Keratinocyte (primary cell): ENCODE measurements around the gene ONECUT2. TPM values are rescaled to one million over a fixed set of nuclear protein-coding genes. Genes with fewer than 3 reads are reported as not detected.

ENCODE experiments used
- DNase-seq: peaks from one replicate; pipeline ENCODE4 v3.0.0-alpha.2; 2011; ENCODE audit warnings: low read depth, missing footprints, low spot score
- FAIRE-seq: peaks from 2 replicates; lab custom pipeline; 2011; peaks lifted over from hg19 to GRCh38; lab: Jason Lieb, UNC
- H2AFZ ChIP-seq: 2 replicates; pipeline ENCODE4 v1.6.0; 2012; ENCODE audit warnings: low read length, control low read depth, inconsistent platforms; ENCODE audit not compliant: control insufficient read depth
- H3K27ac ChIP-seq: 2 replicates; pipeline ENCODE4 v1.5.1; 2011; ENCODE audit warnings: low read length; ENCODE audit not compliant: control insufficient read depth, insufficient read depth
- H3K27me3 ChIP-seq: 3 replicates; pipeline ENCODE4 v1.6.0; 2011; ENCODE audit warnings: low read length; ENCODE audit not compliant: control insufficient read depth, insufficient read depth; ENCODE audit errors: extremely low read depth
- H3K36me3 ChIP-seq, 2 experiments: 2 replicates in 1 of 2; 3 replicates in 1 of 2; pipeline ENCODE4 v1.5.1; 2011; ENCODE audit warnings: low read length in 2 of 2, mild to moderate bottlenecking in 1 of 2; ENCODE audit not compliant: control insufficient read depth in 2 of 2, insufficient read depth in 2 of 2; ENCODE audit errors: extremely low read depth in 1 of 2
- H3K4me1 ChIP-seq: 3 replicates; pipeline ENCODE4 v1.5.1; 2011; ENCODE audit warnings: low read length; ENCODE audit not compliant: control insufficient read depth, insufficient read depth; ENCODE audit errors: extremely low read depth
- H3K4me2 ChIP-seq: 3 replicates; pipeline ENCODE4 v1.6.0; 2011; ENCODE audit warnings: low read depth, low read length; ENCODE audit not compliant: control insufficient read depth, insufficient read depth; ENCODE audit errors: extremely low read depth
- H3K4me3 ChIP-seq, 3 experiments: fragments of 200-600 bp in 1 of 3; sonication (generic) in 1 of 3; 2 replicates in 2 of 3; 3 replicates in 1 of 3; pipeline ENCODE4 v1.5.1; 2011 to 2016; ENCODE audit warnings: low read length in 3 of 3, mild to moderate bottlenecking in 3 of 3, control low read depth in 2 of 3, inconsistent platforms in 1 of 3, low read depth in 1 of 3, mixed read lengths in 1 of 3, mixed run types in 1 of 3, moderate library complexity in 1 of 3; ENCODE audit not compliant: control insufficient read depth in 2 of 3, insufficient read depth in 2 of 3; ENCODE audit errors: extremely low read depth in 1 of 3
- H3K79me2 ChIP-seq: 2 replicates; pipeline ENCODE4 v1.6.0; 2012; ENCODE audit warnings: low read length; ENCODE audit not compliant: control insufficient read depth, insufficient read depth
- H3K9ac ChIP-seq: 3 replicates; pipeline ENCODE4 v1.6.0; 2011; ENCODE audit warnings: low read length; ENCODE audit not compliant: control insufficient read depth, insufficient read depth; ENCODE audit errors: extremely low read depth
- H3K9me1 ChIP-seq: 3 replicates; pipeline ENCODE4 v1.6.0; 2011; ENCODE audit warnings: low read length; ENCODE audit not compliant: control insufficient read depth, insufficient read depth; ENCODE audit errors: extremely low read depth
- H3K9me3 ChIP-seq: 2 replicates; pipeline ENCODE4 v1.5.1; 2012; ENCODE audit warnings: low read depth, low read length; ENCODE audit not compliant: control insufficient read depth
- H4K20me1 ChIP-seq: 3 replicates; pipeline ENCODE4 v1.6.0; 2011; ENCODE audit warnings: low read length; ENCODE audit not compliant: control insufficient read depth, insufficient read depth; ENCODE audit errors: extremely low read depth
- EZH2 ChIP-seq: IDR thresholded peaks from one replicate; pipeline ENCODE4 v1.6.1; 2012; ENCODE audit warnings: inconsistent platforms, mild to moderate bottlenecking, low read length, moderate library complexity
- dilution Hi-C: fragments of 300-500 bp; cut with MboI; formaldehyde crosslinking; loops from one replicate; pipeline ENCODE4 v1.7.0; 2020; ENCODE audit warnings: low sequenced_read_pairs; ENCODE audit not compliant: extremely low pct_ligation_motif_present
- polyA plus RNA-seq, 5 experiments: library from polyadenylated mRNA; depleted of rRNA in 3 of 5; stranded (reverse) in 3 of 5; stranded (forward) in 1 of 5; unstranded in 1 of 5; fragments of >200 nt; gene quantifications; 1 replicate in 1 of 5; 2 replicates in 3 of 5; 3 replicates in 1 of 5; pipeline versions ENCODE4 v1.2.1 to v1.2.3, GENCODE V29; 2011 to 2012; ENCODE audit warnings: missing spikeins in 2 of 5, low read depth in 1 of 5, low replicate concordance in 1 of 5
- TF ChIP-seq, protein P1 (sequence below), 3 experiments: IDR thresholded peaks in 1 of 3; conservative IDR thresholded peaks in 1 of 3; optimal IDR thresholded peaks in 1 of 3; 2 replicates in 2 of 3; 3 replicates in 1 of 3; pipeline versions ENCODE3 to v1.5.1; 2011; ENCODE audit warnings: low read length in 3 of 3, mild to moderate bottlenecking in 3 of 3, moderate library complexity in 2 of 3, control low read depth in 1 of 3, inconsistent platforms in 1 of 3; ENCODE audit not compliant: insufficient read depth in 2 of 3; ENCODE audit errors: extremely low read depth in 1 of 3

Gene ONECUT2
- polyA plus RNA-seq, 1 donor (not counting 4 experiments of a cell fraction or from before 2014, with no cell fraction given) = 0.01 TPM

DNA sequence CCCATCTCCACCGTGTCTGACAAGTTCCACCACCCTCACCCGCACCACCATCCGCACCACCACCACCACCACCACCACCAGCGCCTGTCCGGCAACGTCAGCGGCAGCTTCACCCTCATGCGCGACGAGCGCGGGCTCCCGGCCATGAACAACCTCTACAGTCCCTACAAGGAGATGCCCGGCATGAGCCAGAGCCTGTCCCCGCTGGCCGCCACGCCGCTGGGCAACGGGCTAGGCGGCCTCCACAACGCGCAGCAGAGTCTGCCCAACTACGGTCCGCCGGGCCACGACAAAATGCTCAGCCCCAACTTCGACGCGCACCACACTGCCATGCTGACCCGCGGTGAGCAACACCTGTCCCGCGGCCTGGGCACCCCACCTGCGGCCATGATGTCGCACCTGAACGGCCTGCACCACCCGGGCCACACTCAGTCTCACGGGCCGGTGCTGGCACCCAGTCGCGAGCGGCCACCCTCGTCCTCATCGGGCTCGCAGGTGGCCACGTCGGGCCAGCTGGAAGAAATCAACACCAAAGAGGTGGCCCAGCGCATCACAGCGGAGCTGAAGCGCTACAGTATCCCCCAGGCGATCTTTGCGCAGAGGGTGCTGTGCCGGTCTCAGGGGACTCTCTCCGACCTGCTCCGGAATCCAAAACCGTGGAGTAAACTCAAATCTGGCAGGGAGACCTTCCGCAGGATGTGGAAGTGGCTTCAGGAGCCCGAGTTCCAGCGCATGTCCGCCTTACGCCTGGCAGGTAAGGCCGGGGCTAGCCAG lies 1.2 kb downstream of the ONECUT2 start:
- Histone ChIP-seq H3K9me1 (no peaks in the 10 kb centered on the region), H3K9me3 (peaks cover 3% of the 10 kb centered on the region), H3K4me3 (no peak overlapping the region), H3K79me2 (no peaks in the 10 kb centered on the region), H4K20me1 (no peaks in the 10 kb centered on the region), H3K9ac (no peak overlapping the region), H3K36me3 (no peaks in the 10 kb centered on the region), H3K27me3 (peaks cover 93% of the 10 kb centered on the region), H3K4me1 (peaks cover 17% of the 10 kb centered on the region), H3K27ac (no peak overlapping the region), H3K4me2 (peak overlapping the region; percentile 27), H2AFZ (no peak overlapping the region)
- dilution Hi-C loops = no loop called here
- TF ChIP-seq, protein P1, sequence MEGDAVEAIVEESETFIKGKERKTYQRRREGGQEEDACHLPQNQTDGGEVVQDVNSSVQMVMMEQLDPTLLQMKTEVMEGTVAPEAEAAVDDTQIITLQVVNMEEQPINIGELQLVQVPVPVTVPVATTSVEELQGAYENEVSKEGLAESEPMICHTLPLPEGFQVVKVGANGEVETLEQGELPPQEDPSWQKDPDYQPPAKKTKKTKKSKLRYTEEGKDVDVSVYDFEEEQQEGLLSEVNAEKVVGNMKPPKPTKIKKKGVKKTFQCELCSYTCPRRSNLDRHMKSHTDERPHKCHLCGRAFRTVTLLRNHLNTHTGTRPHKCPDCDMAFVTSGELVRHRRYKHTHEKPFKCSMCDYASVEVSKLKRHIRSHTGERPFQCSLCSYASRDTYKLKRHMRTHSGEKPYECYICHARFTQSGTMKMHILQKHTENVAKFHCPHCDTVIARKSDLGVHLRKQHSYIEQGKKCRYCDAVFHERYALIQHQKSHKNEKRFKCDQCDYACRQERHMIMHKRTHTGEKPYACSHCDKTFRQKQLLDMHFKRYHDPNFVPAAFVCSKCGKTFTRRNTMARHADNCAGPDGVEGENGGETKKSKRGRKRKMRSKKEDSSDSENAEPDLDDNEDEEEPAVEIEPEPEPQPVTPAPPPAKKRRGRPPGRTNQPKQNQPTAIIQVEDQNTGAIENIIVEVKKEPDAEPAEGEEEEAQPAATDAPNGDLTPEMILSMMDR (optimal IDR thresholded peaks at IDR 0.05 in 1 of 3, IDR thresholded peaks at IDR 0.05 in 1 of 3, conservative IDR thresholded peaks at IDR 0.05 in 1 of 3; ENCODE audit: extremely low read depth in 1 of 3, insufficient read depth in 2 of 3, low read length in 3 of 3) = no peak
- TF ChIP-seq EZH2 = peak; percentile 88
- DNase-seq (no peak), FAIRE-seq (no peak)

DNA sequence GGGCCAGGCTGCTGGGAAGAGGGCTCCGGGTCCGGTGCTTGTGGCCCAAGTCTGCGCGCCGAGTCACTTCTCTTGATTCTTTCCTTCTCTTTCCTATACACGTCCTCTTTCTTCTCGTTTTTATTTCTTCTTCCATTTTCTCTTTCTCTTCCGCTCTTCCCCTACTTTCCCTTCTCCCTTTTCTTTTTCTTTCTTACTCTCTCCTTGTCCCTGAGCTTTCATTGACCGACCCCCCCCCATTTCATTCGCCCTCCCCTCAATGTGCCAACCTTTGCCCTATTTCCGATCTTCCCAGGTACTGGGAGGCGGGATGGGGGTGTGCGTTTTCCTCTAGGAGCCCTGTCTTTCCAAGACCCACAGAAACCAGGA lies 1.8 kb downstream of the ONECUT2 start:
- H3K9me1 ChIP-seq = no peaks in the 10 kb centered on the region
- H3K4me2 ChIP-seq = no peak overlapping the region
- H3K9ac ChIP-seq = no peak overlapping the region
- no peak for TF ChIP-seq EZH2
- TF ChIP-seq, protein P1 (optimal IDR thresholded peaks at IDR 0.05 in 1 of 3, IDR thresholded peaks at IDR 0.05 in 1 of 3, conservative IDR thresholded peaks at IDR 0.05 in 1 of 3; ENCODE audit: extremely low read depth in 1 of 3, insufficient read depth in 2 of 3, low read length in 3 of 3) = no peak
- peaks cover 3% of the 10 kb centered on the region for H3K9me3 ChIP-seq
- H4K20me1 ChIP-seq = no peaks in the 10 kb centered on the region
- dilution Hi-C loops = no loop called here
- no peak for DNase-seq
- no peaks in the 10 kb centered on the region for H3K79me2 ChIP-seq
- no peak for FAIRE-seq
- H3K4me1 ChIP-seq = peaks cover 17% of the 10 kb centered on the region
- no peak overlapping the region for H3K4me3 ChIP-seq
- H3K36me3 ChIP-seq = no peaks in the 10 kb centered on the region
- no peak overlapping the region for H3K27ac ChIP-seq
- peaks cover 93% of the 10 kb centered on the region for H3K27me3 ChIP-seq
- no peak overlapping the region for H2AFZ ChIP-seq
